Caco-2 (cell line): ENCODE results near the gene HINFP. TPM values are rescaled to one million over a fixed set of nuclear protein-coding genes. Genes with fewer than 3 reads are reported as not detected.
A peak's percentile ranks its signal among the peaks of the same experiment; 100 is the strongest.

Experiments
- BruUV-seq: library from RNA; stranded (reverse); fragments of 400-500 nt; replicated peaks from 2 replicates; lab custom pipeline; 2021; lab: Mats Ljungman, UMichigan
- CTCF ChIA-PET: fragments of 300-600 bp; sonication (Branson Sonifier 250); formaldehyde crosslinking; loops from one replicate; lab custom pipeline; 2022; ENCODE audit warnings: antibody characterized with exemption; lab: Charles Lee
- POLR2A ChIA-PET: fragments of 300-600 bp; sonication (Branson Sonifier 250); formaldehyde crosslinking; loops from one replicate; lab custom pipeline; 2022; ENCODE audit warnings: antibody characterized with exemption; lab: Charles Lee
- DNase-seq, 2 experiments: peaks; one replicate each; pipeline versions ENCODE4 v3.0.0 to v3.0.0-alpha.2; 2020 to 2022
- H3K27me3 ChIP-seq: replicated peaks from 2 replicates; pipeline ENCODE4 v1.6.0; 2011; ENCODE audit warnings: low read length; ENCODE audit not compliant: control insufficient read depth, insufficient read depth
- H3K36me3 ChIP-seq: 2 replicates; pipeline ENCODE4 v1.5.1; 2011; ENCODE audit warnings: low read length; ENCODE audit not compliant: control insufficient read depth, insufficient read depth
- H3K4me1 ChIP-seq: fragments of 250-450 bp; sonication (Bioruptor Pico); 2 replicates; pipeline ENCODE4 v1.5.1; 2020; ENCODE audit warnings: mild to moderate bottlenecking
- H3K4me3 ChIP-seq: 2 replicates; pipeline ENCODE4 v1.5.1; 2011; ENCODE audit warnings: low read depth, mild to moderate bottlenecking, control low read depth, low read length
- H3K9me3 ChIP-seq: fragments of 250-450 bp; sonication (Bioruptor Pico); 2 replicates; pipeline ENCODE4 v1.5.1; 2020; ENCODE audit warnings: mild to moderate bottlenecking, moderate library complexity
- H3K27ac Mint-ChIP-seq: one replicate; pipeline ENCODE4 v1.8.0; 2022; ENCODE audit warnings: mixed read lengths; ENCODE audit not compliant: unreplicated experiment
- H3K27me3 Mint-ChIP-seq: one replicate; pipeline ENCODE4 v1.8.0; 2022; ENCODE audit warnings: mixed read lengths; ENCODE audit not compliant: insufficient read depth, unreplicated experiment
- H3K36me3 Mint-ChIP-seq: one replicate; pipeline ENCODE4 v1.8.0; 2022; ENCODE audit warnings: mild to moderate bottlenecking, mixed read lengths; ENCODE audit not compliant: insufficient read depth, unreplicated experiment
- H3K4me1 Mint-ChIP-seq: one replicate; pipeline ENCODE4 v1.8.0; 2022; ENCODE audit warnings: low read depth, mixed read lengths; ENCODE audit not compliant: unreplicated experiment
- H3K4me3 Mint-ChIP-seq: one replicate; pipeline ENCODE4 v1.8.0; 2022; ENCODE audit warnings: mild to moderate bottlenecking, moderate library complexity, mixed read lengths; ENCODE audit not compliant: unreplicated experiment
- H3K9me3 Mint-ChIP-seq: one replicate; pipeline ENCODE4 v1.8.0; 2022; ENCODE audit warnings: mixed read lengths; ENCODE audit not compliant: unreplicated experiment
- CTCF ChIP-seq, 2 experiments: fragments of 200-600 bp in 1 of 2; IDR thresholded peaks; 1 replicate in 1 of 2; 2 replicates in 1 of 2; pipeline versions ENCODE4 v1.5.1 to v1.8.0; 2011 to 2022; ENCODE audit warnings: antibody characterized with exemption in 1 of 2, control low read depth in 1 of 2, inconsistent platforms in 1 of 2, low read depth in 1 of 2, low read length in 1 of 2, mild to moderate bottlenecking in 1 of 2, moderate library complexity in 1 of 2; ENCODE audit not compliant: insufficient read depth in 1 of 2, severe bottlenecking in 1 of 2, unreplicated experiment in 1 of 2
- intact Hi-C: fragments of 100-400 bp; cut with micrococcal nuclease; formaldehyde crosslinking; loops from one replicate; pipeline ENCODE4 v1.10.0; 2022; ENCODE audit not compliant: unreplicated experiment
- total RNA-seq: library from RNA; stranded (reverse); gene quantifications from 2 replicates; pipeline ENCODE4 v1.2.3, GENCODE V29; 2022

HINFP gene
- total RNA-seq, 1 experiment from 2014 or later, result 61.6 TPM

DNA sequence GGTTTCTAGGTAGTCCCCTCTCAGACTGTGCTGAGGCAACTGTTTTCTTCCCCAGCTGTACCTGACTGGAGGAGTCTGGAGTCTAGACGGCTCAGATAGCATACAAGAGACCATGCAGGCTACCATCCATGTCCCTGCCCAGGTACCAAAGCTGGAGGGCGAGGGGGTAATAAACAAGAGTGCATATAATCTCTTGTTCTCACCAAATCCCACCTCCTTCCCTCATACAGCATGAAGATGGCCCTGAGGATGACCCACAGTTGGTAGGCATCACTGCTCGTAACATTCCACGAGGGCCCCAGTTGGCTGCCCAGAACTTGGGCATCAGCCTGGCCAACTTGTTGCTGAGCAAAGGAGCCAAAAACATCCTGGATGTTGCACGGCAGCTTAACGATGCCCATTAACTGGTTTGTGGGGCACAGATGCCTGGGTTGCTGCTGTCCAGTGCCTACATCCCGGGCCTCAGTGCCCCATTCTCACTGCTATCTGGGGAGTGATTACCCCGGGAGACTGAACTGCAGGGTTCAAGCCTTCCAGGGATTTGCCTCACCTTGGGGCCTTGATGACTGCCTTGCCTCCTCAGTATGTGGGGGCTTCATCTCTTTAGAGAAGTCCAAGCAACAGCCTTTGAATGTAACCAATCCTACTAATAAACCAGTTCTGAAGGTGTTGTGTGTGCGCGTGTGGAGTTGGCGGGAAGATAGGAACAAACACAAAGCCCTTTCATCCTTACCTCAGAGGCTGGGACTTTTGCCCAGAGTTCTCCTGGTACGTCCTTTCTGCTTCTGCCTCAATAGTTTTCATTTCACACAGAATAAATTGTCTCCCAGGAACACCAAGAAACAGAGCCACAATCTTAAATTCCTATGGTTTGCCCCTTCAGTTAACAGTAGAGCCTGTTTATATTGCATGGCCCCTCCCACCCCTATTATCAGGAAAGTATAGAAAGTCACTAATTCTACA, 28.2 kb upstream of the HINFP start:
- H3K9me3 ChIP-seq, result no peaks in the 10 kb centered on the region
- peaks cover 15% of the 10 kb centered on the region for H3K4me1 ChIP-seq
- H3K27me3 ChIP-seq, result no peaks in the 10 kb centered on the region
- peak overlapping the region; percentile 95 for H3K4me3 ChIP-seq
- H3K36me3 ChIP-seq, result peaks cover 9% of the 10 kb centered on the region
- BruUV-seq, result no TSS peak
- intact Hi-C loops, result no loop called here
- ChIA-PET CTCF (interaction anchor here (0.9 to 2.2 kb wide), 2 partner anchors 8 to 37 kb away, joined by 3 to 10 read pairs; partner anchors contain the start of gene HMBS), POLR2A (interaction anchor here (1.2 to 2.9 kb wide), 4 partner anchors 8 to 26 kb away, joined by 12 to 47 read pairs (median 14); partner anchors contain the start of genes HMBS and VPS11)
- DNase-seq, result no peak
- Mint-ChIP-seq H3K27me3 (no peaks in the 10 kb centered on the region), H3K36me3 (peaks cover 76% of the 10 kb centered on the region), H3K4me1 (peaks cover 19% of the 10 kb centered on the region), H3K27ac (peak overlapping the region; percentile 98), H3K9me3 (no peaks in the 10 kb centered on the region), H3K4me3 (peak overlapping the region; percentile 92)
- no peak for TF ChIP-seq CTCF (IDR thresholded peaks at IDR 0.05; ENCODE audit: insufficient read depth in 1 of 2, low read depth in 1 of 2, low read length in 1 of 2, severe bottlenecking in 1 of 2, unreplicated experiment in 1 of 2)

- peak overlapping the region; percentile 92 for H3K4me3 Mint-ChIP-seq
- peak overlapping the region; percentile 95 for H3K4me3 ChIP-seq
- H3K27me3 Mint-ChIP-seq, result no peaks in the 10 kb centered on the region
- POLR2A ChIA-PET, result interaction anchor here (0.6 to 2.9 kb wide), 12 partner anchors 8 to 190 kb away, joined by 3 to 47 read pairs (median 6); partner anchors contain the start of genes C2CD2L, CBL, HINFP and HMBS
- intact Hi-C loops, result loop anchor here (2.0 kb wide), 3 partner anchors 75 to 183 kb away; partner anchors contain the start of genes RPS25 and TRAPPC4
- H3K36me3 ChIP-seq, result peaks cover 9% of the 10 kb centered on the region
- CTCF ChIA-PET, result interaction anchor here (0.7 to 2.2 kb wide), 7 partner anchors 9 to 213 kb away, joined by 3 to 10 read pairs (median 3); partner anchors contain the start of genes HINFP and HMBS
- peaks cover 15% of the 10 kb centered on the region for H3K4me1 ChIP-seq
- H3K4me1 Mint-ChIP-seq, result peaks cover 19% of the 10 kb centered on the region
- peak; percentile 49 to 66 for DNase-seq
- peak overlapping the region; percentile 98 for H3K27ac Mint-ChIP-seq
- no peaks in the 10 kb centered on the region for H3K9me3 ChIP-seq
- H3K36me3 Mint-ChIP-seq, result peaks cover 83% of the 10 kb centered on the region
- no TSS peak for BruUV-seq
- no peaks in the 10 kb centered on the region for H3K27me3 ChIP-seq
- no peak for TF ChIP-seq CTCF (IDR thresholded peaks at IDR 0.05; ENCODE audit: insufficient read depth in 1 of 2, low read depth in 1 of 2, low read length in 1 of 2, severe bottlenecking in 1 of 2, unreplicated experiment in 1 of 2)
- H3K9me3 Mint-ChIP-seq, result no peaks in the 10 kb centered on the region
Observed at GRCh38 chr11:119093942-119094815, 27.2 kb upstream of the HINFP start.
